PC-9 (cell line): Measurements from ENCODE around the gene E2F8. TPM values are rescaled to one million over a fixed set of nuclear protein-coding genes. Genes with fewer than 3 reads are reported as not detected.

Experiments used
- BruUV-seq: library from RNA; stranded (reverse); fragments of 400-500 nt; replicated peaks from 2 replicates; lab custom pipeline; 2021; lab: Mats Ljungman, UMichigan
- CTCF ChIA-PET: fragments of 300-600 bp; sonication (Branson Sonifier 250); formaldehyde crosslinking; loops from one replicate; lab custom pipeline; 2022; ENCODE audit warnings: antibody characterized with exemption; lab: Charles Lee
- POLR2A ChIA-PET: fragments of 300-600 bp; sonication (Branson Sonifier 250); formaldehyde crosslinking; loops from one replicate; lab custom pipeline; 2022; ENCODE audit warnings: antibody characterized with exemption; ENCODE audit not compliant: unreplicated experiment; lab: Charles Lee
- DNase-seq, 2 experiments: peaks; one replicate each; pipeline versions ENCODE4 v3.0.0 to v3.0.0-alpha.2; 2015 to 2022; ENCODE audit warnings: mixed read lengths in 1 of 2
- H2AFZ ChIP-seq: fragments of 200-600 bp; sonication (generic); 2 replicates; pipeline ENCODE4 v1.8.1; 2017; ENCODE audit warnings: antibody characterized with exemption
- H3F3A ChIP-seq: fragments of 200-600 bp; sonication (generic); 2 replicates; pipeline ENCODE4 v1.8.1; 2017; ENCODE audit warnings: antibody characterized with exemption, mild to moderate bottlenecking, low read depth; ENCODE audit not compliant: insufficient read depth
- H3K27ac ChIP-seq: fragments of 200-600 bp; sonication (generic); 2 replicates; pipeline ENCODE4 v1.6.1; 2016; ENCODE audit warnings: mixed run types
- H3K27me3 ChIP-seq: fragments of 200-600 bp; sonication (generic); 2 replicates; pipeline ENCODE4 v1.6.1; 2016; ENCODE audit warnings: low read depth, mixed run types; ENCODE audit not compliant: insufficient read depth
- H3K36me3 ChIP-seq: fragments of 200-600 bp; sonication (generic); 2 replicates; pipeline ENCODE4 v1.6.1; 2016; ENCODE audit warnings: low read depth, mixed run types
- H3K4me1 ChIP-seq: fragments of 200-600 bp; sonication (generic); replicated peaks from 2 replicates; pipeline ENCODE4 v1.6.1; 2016; ENCODE audit warnings: mixed run types; ENCODE audit not compliant: insufficient read depth
- H3K4me2 ChIP-seq: fragments of 200-600 bp; sonication (generic); 2 replicates; pipeline ENCODE4 v1.6.1; 2017; ENCODE audit warnings: mixed run types
- H3K4me3 ChIP-seq: fragments of 200-600 bp; sonication (generic); 2 replicates; pipeline ENCODE4 v1.6.1; 2016; ENCODE audit warnings: mixed run types
- H3K79me2 ChIP-seq: fragments of 200-600 bp; sonication (generic); 2 replicates; pipeline ENCODE4 v1.6.1; 2017; ENCODE audit warnings: low read depth, mixed run types
- H3K9me2 ChIP-seq: fragments of 200-600 bp; sonication (generic); 2 replicates; pipeline ENCODE4 v1.8.1; 2017; ENCODE audit warnings: mild to moderate bottlenecking; ENCODE audit not compliant: insufficient read depth
- H3K9me3 ChIP-seq: fragments of 200-600 bp; sonication (generic); 2 replicates; pipeline ENCODE4 v1.8.1; 2016; ENCODE audit warnings: low read depth; ENCODE audit not compliant: insufficient read depth
- H4K20me1 ChIP-seq: fragments of 200-600 bp; sonication (generic); 2 replicates; pipeline ENCODE4 v1.8.1; 2017; ENCODE audit not compliant: insufficient read depth
- CTCF ChIP-seq: fragments of 200-600 bp; sonication (generic); conservative IDR thresholded peaks from 2 replicates; pipeline ENCODE4 v1.6.1; 2017; ENCODE audit warnings: mixed run types, antibody characterized with exemption, mild to moderate bottlenecking, moderate library complexity
- EZH2 ChIP-seq: fragments of 200-600 bp; sonication (generic); IDR thresholded peaks from 2 replicates; pipeline ENCODE4 v1.8.0; 2017; ENCODE audit warnings: antibody characterized with exemption, low read depth
- intact Hi-C: fragments of 100-400 bp; cut with micrococcal nuclease; formaldehyde crosslinking; loops from one replicate; pipeline ENCODE4 v1.10.0; 2022; ENCODE audit not compliant: unreplicated experiment
- total RNA-seq: library from RNA; stranded (reverse); gene quantifications from 2 replicates; pipeline ENCODE4 v1.2.3, GENCODE V29; 2021

Gene E2F8
- total RNA-seq, 1 experiment from 2014 or later = 26.7 TPM

GRCh38 chr11:19232910-19233503 lies 7.7 kb downstream of the E2F8 start:
- peaks cover 54% of the 10 kb centered on the region for H3K36me3 ChIP-seq
- POLR2A ChIA-PET = interaction anchor here (0.6 kb wide), 2 partner anchors 11 to 66 kb away, joined by 3 to 7 read pairs; no protein-coding TSS in a partner anchor

GRCh38 chr11:19229671-19230070 lies 11.1 kb downstream of the E2F8 start:
- no TSS peak for BruUV-seq
- Histone ChIP-seq H3K36me3 (peaks cover 44% of the 10 kb centered on the region), H3K4me3 (no peak overlapping the region), H3K4me1 (peaks cover 16% of the 10 kb centered on the region), H3K9me3 (peaks cover 5% of the 10 kb centered on the region; the same call in 1 of the 2 replicates), H3K27ac (no peak overlapping the region), H3K9me2 (no peaks in the 10 kb centered on the region), H3K27me3 (no peaks in the 10 kb centered on the region), H3K79me2 (no peaks in the 10 kb centered on the region), H2AFZ (no peak overlapping the region), H4K20me1 (no peaks in the 10 kb centered on the region), H3F3A (peaks cover 22% of the 10 kb centered on the region), H3K4me2 (no peak overlapping the region)
- TF ChIP-seq EZH2 (no peak), CTCF (no peak)
- intact Hi-C loops = no loop called here
- DNase-seq = no peak
- ChIA-PET CTCF (interaction anchor here (0.6 kb wide), 1 partner anchor 467 kb away, joined by 3 read pairs; no protein-coding TSS in a partner anchor), POLR2A (no interaction called here)

More at GRCh38 chr11:19232910-19233503, 7.7 kb downstream of the E2F8 start:
- peak overlapping the region; percentile 19; the same call in 1 of the 2 replicates for H3K4me3 ChIP-seq
- TF ChIP-seq CTCF (no peak), EZH2 (no peak)
- BruUV-seq = no TSS peak
- intact Hi-C loops = no loop called here
- H4K20me1 ChIP-seq = no peaks in the 10 kb centered on the region
- H3K9me2 ChIP-seq = no peaks in the 10 kb centered on the region
- CTCF ChIA-PET = no interaction called here
- H3K9me3 ChIP-seq = peaks cover 5% of the 10 kb centered on the region; the same call in 1 of the 2 replicates
- peak; percentile 38 to 79 for DNase-seq
- H3K4me2 ChIP-seq = peak overlapping the region; percentile 49
- peaks cover 23% of the 10 kb centered on the region for H3F3A ChIP-seq
- no peaks in the 10 kb centered on the region for H3K27me3 ChIP-seq
- no peaks in the 10 kb centered on the region for H3K79me2 ChIP-seq
- H2AFZ ChIP-seq = peak overlapping the region; percentile 69
- peaks cover 16% of the 10 kb centered on the region for H3K4me1 ChIP-seq
- H3K27ac ChIP-seq = peak overlapping the region; percentile 85

- no peak overlapping the region for H3K4me2 ChIP-seq
- H3K27me3 ChIP-seq = no peaks in the 10 kb centered on the region
- TF ChIP-seq EZH2 (no peak), CTCF (no peak)
- no peak overlapping the region for H3K27ac ChIP-seq
- H3K9me2 ChIP-seq = no peaks in the 10 kb centered on the region
- no peak overlapping the region for H3K4me3 ChIP-seq
- peaks cover 15% of the 10 kb centered on the region for H3F3A ChIP-seq
- intact Hi-C loops = no loop called here
- peaks cover 43% of the 10 kb centered on the region for H3K36me3 ChIP-seq
- no peaks in the 10 kb centered on the region for H3K79me2 ChIP-seq
- no peaks in the 10 kb centered on the region for H4K20me1 ChIP-seq
- ChIA-PET POLR2A (no interaction called here), CTCF (no interaction called here)
- peaks cover 16% of the 10 kb centered on the region for H3K4me1 ChIP-seq
- H3K9me3 ChIP-seq = peaks cover 5% of the 10 kb centered on the region; the same call in 1 of the 2 replicates
- no peak for DNase-seq
- no peak overlapping the region for H2AFZ ChIP-seq
- BruUV-seq = no TSS peak
These were observed 11.8 kb downstream of the E2F8 start for GRCh38 chr11:19228968-19229367.
